ENCODE data around the gene NPC2. TPM values are rescaled to one million over a fixed set of nuclear protein-coding genes. Genes with fewer than 3 reads are reported as not detected.
A peak's percentile ranks its signal among the peaks of the same experiment; 100 is the strongest.

Gene NPC2
- total RNA-seq, 1 donor from 2014 or later: 87.1 TPM

DNA sequence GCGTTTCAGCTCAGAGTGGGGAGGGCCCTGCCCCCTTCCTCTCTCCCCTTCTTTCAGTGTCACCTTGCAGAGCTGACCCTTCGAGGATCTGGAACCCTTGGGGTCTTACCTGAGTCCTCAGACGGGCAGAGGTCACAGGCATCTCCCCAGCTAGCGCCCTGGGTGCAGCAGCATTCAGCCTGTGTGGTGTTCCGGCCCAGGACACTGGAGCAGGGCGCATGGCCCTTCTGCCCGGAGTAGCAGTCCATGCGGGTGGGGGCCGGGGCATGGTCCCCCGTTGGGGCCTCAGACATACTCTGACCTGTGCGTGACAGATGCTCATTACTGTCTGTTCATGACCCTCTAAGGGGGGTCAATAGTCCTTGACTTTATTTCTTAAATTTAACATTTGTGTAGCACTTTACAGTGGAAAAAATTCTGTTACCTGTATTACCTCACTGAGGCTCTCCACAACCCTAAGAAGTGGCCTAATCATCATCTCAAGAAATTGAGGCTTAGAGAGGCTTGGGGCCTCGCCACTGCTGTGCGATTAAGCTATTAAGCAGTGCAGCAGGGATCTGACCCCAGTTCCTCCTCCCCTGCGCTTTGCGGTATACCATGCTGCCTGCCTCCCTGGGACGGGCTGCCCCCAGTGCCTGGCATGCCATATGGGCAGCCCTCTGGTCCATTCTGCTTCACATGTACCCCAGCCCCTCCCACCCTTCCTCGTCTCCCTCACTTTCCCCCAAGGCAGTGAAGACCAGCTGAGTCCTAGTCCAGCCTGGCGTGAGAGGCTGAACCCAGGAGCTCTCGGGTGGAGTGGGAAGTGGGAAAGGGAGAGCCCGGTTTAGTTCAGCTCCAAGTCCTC lies 12.0 kb upstream of the NPC2 start:
- ATAC-seq (no peak), DNase-seq (ENCODE audit: missing footprints) (no peak)
- intact Hi-C loops (cut with DNase I): loop anchor here (5.0 kb wide), 1 partner anchor 107 kb away; the partner anchor contains the start of gene LTBP2

DNA sequence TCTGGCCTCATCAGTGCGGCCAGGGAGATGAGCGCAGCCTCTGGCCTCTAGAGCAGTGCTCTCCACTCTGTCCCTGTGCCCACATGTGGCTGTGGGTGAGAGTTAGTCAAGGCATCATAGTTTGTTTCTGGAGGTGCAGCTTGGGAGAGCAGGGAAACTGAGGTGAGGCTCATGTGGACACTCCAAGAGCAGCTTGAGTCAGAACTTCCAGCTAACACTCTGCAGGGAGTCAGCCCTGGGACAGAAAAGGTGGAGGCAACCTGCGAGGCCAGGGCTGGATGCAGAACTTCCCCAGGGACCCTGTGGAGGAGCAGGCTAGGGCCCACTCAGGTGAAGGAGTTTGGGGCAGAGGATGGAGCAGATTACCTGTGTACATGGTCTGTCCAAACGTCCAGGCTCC lies 11.3 kb upstream of the NPC2 start:
- no peak for DNase-seq (ENCODE audit: missing footprints)
- ATAC-seq: no peak
- intact Hi-C loops (cut with DNase I): loop anchor here (5.0 kb wide), 1 partner anchor 108 kb away; the partner anchor contains the start of gene LTBP2

DNA sequence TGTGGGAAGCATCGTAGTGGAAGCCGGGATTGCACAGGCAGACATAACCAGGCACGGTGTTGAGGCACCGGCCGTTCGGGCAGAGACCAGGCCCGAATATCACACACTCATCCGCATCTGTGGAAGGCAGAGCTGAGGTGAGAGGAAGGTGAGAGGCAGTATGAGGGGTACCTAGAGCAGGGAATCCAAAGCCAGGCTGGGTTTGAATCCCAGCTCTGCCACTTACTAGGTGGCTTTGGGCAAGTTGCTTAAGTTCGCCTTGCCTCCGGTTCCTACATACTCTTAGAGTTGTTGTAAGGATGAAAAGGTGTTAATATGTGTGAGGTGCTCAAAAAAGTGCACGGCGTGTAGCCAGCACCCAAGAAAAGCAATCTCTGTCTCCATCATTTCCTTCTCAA lies 10.8 kb upstream of the NPC2 start:
- ATAC-seq (no peak), DNase-seq (ENCODE audit: missing footprints) (no peak)
- intact Hi-C loops (cut with DNase I): loop anchor here (5.0 kb wide), 1 partner anchor 108 kb away; the partner anchor contains the start of gene LTBP2

DNA sequence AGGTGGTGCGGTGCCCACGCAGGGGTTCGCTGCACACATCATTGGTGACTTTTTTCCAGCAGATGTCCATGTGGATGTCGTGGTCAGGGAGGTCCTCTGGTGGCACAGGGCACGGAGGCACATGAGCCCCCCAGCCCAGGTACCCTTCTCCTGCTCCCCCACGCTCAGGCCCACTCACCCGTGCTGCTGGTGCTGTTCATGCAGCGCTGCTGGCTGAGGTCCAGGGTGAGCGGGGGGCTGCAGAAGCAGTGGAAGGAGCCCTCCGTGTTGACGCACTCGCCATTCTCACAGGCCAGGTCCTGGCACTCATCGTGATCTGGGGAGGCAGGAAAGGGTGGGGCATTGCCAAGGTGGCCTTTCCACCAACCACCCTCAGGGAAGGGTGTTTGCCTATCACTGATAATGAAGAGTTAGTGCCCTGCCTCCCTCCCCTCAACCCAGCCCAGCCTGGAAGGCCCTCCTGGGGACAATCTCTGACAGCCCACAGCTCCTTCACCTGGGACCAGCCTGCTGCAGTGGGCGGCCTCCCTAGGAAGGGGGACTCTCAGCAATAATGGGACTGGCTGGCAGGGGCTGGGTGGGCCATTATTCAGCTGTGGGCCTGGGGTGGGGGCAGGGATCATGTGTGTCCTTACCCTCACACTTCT lies 10.3 kb upstream of the NPC2 start:
- no peak for ATAC-seq
- intact Hi-C loops (cut with DNase I): loop anchor here (5.0 kb wide), 1 partner anchor 109 kb away; the partner anchor contains the start of gene LTBP2
- no peak for DNase-seq (ENCODE audit: missing footprints)

DNA sequence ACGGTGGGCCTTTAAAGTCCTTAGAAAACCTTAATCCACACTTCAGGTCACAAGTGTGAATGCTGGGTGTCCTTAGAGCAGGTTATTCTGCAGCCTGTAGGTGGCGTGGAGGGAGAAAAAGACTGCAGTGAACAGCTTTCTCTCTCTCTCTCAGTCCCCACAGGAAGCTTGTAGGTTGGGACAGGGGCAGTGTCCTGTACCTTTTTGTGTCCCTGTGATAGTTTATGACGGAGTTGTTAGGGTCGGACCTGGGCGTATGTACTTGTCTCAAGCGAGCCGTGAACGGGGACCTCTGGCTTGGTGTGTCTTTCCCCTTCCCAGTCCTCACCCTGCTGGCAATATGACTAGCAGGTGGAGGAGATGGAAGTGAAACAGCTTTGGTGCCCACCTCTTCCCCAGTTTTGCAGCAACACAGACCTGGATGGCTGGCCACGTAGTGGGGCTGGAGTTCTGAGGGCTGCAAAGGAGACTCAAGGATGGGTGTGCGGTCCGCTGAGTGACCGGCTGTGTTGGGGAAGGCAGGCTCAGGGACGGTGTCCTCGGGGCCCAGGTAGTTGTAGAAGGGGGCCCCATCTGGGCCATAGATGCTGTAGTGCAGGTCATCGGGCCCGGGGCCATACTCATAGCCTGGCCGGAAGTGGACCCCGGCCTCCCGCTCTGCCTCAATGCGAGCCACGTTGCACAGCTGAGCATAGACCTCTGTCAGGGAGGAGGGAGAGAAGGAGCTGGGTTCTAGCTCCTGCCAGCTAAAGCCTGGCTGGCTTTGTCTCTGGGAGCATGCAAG lies 9.3 kb upstream of the NPC2 start:
- intact Hi-C loops (cut with DNase I): loop anchor here (5.0 kb wide), 1 partner anchor 110 kb away; the partner anchor contains the start of gene LTBP2
- ATAC-seq: no peak

DNA sequence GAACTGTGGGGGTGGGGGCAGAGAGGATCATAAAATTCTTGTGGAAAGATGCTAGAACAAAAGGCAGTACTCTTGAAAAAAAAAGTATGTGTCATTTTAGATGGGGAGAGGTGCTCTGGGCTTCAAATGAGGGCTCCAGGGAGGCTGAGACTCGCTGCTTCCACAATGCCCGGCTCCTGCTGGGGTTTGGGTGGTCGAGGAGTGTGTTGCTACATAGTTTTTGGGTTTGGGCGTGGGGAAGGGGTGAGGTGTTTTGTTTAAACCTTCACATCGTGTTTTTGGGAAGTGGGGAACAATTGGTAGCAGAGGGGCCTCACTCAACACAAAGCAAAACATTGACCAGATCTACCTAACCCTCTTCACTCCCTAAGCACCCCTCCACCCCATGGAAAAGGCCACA lies 8.6 kb upstream of the NPC2 start:
- DNase-seq (ENCODE audit: missing footprints) (no peak), ATAC-seq (no peak)
- intact Hi-C loops (cut with DNase I): loop anchor here (5.0 kb wide), 1 partner anchor 111 kb away; the partner anchor contains the start of gene LTBP2

More for the DNA sequence above, 9.3 kb upstream of the NPC2 start:
- no peak for DNase-seq (ENCODE audit: missing footprints)

DNA sequence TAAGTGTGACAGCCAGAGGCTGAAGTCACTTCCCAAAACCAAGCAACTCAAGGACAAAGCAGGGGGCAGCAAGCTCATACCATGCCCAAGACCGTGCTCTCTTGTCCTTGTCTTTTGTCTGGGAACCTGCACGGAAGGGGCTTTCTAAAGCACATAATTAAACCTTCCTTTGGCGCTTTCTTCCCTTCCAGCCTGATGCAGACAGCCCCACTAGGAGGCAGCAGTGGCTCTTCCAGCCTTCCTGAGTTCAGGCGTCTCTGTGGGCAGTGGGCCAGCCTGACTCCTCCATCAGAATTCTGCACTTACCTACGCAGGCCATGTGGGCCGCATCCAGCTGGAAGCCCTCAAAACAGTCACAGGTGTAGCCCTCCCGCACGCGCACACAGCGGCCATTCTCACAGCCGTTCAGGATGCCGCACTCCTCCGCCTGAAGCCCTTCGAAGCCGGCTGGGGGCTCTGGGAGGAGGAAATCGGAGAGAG lies 8.1 kb upstream of the NPC2 start:
- ATAC-seq (peak; percentile 54), DNase-seq (ENCODE audit: missing footprints) (no peak)
- intact Hi-C loops (cut with DNase I): loop anchor here (5.0 kb wide), 1 partner anchor 111 kb away; the partner anchor contains the start of gene LTBP2

DNA sequence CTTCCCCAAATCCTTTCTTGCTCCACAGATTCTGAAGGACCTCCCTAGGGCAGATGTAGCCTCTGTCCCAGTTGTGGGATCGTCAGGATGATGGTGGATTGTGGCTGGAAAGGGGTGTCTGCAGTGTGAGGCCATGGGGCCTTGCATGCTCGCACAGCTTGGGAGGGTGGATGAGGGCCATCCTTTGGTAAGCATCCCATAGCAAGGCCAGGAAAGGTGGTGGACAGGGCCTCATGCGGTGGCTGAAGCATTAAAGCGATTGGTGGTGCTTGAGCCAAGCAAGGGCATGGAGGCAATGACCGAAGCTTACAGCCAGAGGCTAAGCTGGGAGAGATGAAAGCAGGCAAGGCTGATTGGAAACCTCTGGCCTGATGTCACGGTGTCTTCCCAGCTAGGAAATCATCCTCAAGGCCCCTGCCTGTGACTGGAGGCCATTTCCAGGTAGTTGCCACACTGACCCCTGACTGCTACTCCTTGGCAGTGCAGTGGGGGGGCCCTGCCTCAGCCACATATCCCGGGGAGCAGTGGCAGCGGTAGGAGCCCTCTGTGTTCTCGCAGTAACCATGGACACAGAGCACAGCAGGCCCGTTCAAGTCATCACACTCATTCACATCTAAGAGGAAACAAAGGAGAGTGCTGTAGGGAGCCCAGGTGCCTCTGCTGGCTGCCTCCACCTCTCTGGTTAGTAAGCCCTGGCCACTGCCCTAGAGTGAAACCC lies 7.5 kb upstream of the NPC2 start:
- no peak for ATAC-seq
- intact Hi-C loops (cut with DNase I): loop anchor here (5.0 kb wide), 1 partner anchor 112 kb away; the partner anchor contains the start of gene LTBP2
- no peak for DNase-seq (ENCODE audit: missing footprints)

DNA sequence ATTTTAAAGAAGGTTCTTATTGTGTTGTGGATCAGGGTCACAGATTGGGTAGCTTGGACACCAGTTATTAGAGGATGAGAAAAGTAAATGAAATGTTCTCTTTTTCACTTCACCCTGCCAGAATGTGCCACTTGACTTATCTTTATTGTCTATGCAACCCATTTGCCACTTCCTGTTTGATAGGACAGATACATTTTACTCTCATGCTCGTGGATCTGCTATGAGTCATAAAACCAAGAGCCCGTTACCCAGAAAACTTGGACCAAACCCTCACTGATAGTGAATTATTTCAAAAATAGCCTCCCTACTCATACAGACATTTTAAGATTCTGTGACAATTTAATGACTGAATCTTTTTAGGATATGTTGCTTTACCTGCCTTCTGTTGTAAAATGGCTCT lies 2.3 kb upstream of the NPC2 start:
- ATAC-seq (no peak), DNase-seq (ENCODE audit: missing footprints) (no peak)
- intact Hi-C loops (cut with DNase I): no loop called here

DNA sequence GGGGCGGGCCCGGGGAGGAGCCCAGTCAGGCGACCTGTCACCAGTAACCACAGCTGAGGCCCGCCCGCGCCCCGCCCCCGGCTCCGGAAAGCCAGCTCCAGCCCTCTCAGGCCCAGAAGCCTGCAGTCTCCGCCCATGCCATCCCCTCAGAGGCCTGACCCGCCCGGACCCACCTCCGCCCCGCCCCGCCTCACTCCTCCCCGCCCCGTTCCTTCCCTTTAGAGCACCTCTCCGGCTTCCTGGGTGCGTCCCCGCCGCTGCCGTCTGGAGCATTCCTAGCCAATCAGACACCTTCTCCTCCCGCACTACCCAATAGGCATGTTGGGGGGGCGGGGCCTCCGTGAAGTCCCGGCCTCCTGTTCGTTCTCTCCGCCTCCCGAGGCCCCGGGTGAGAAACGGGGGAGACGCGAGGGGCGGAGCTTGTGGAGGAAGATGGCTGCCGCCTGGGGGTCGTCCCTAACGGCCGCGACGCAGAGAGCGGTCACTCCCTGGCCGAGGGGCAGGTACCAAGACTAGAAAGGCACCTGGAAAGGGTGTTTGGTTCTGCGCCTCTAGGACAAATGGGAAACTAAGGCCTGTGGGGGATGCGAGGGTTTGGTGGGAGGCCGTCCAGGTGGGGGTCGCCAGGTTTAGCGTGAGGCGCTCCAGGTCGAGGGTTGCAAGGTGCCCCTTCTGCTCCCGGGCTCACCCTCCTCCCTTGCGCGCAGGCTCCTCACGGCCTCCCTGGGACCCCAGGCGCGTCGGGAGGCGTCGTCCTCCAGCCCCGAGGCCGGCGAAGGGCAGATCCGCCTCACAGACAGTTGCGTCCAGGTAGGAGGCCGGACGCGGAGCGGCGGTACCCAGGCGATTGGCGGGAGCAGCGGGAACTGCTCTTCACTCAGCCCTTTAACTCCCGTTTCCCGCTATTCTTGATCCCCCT lies 497 bp upstream of the NPC2 start, which contains the start of gene ISCA2:
TSS of gene ISCA2 (plus strand) at position 423 of the 919 bp plus-strand sequence. CDS start at position 433, 10 bp downstream.
- DNase-seq (ENCODE audit: missing footprints) (peak; percentile 100), ATAC-seq (peak; percentile 98)
- intact Hi-C loops (cut with DNase I): loop anchor here (5.0 kb wide), 2 partner anchors 99 to 131 kb away; no protein-coding TSS in a partner anchor

DNA sequence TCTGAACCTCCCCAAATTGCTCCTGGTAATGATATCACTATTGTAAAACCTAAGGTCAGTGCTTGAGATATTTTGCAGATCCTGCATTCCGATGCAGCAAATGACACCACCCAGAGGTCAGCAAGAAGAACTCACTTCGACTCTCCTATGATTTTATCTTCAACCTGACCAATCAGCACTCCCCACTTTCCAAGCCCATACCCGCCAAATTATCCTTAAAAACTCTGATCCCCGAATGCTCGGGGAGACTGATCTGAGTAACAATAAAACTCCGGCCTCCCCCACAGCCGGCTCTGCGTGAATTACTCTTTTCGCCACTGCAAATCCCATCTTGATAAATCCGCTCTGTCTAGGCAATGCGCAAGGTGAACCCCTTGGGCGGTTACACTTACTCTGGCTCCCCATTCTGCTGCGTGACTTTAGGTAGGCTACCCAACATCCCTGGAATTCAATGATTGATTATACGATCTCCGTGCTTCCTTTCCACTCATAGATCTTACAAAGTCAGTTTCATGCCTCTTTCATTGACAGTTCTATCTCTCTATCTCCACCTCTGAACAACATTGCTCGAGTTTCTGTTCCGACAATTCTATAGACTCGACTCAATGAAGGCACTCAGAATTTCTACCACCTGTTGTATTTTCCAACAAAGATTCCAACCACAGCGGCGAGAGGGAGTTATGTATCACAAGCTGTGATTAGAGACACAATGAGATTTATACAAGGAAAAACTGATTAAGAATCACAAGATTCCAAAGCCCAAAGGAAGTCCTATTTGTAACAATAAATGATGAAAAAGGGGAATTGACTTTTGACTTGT lies 939 bp downstream of the NPC2 start:
- intact Hi-C loops (cut with DNase I): loop anchor here (5.0 kb wide), 2 partner anchors 100 to 130 kb away; no protein-coding TSS in a partner anchor
- DNase-seq (ENCODE audit: missing footprints): no peak
- no peak for ATAC-seq

DNA sequence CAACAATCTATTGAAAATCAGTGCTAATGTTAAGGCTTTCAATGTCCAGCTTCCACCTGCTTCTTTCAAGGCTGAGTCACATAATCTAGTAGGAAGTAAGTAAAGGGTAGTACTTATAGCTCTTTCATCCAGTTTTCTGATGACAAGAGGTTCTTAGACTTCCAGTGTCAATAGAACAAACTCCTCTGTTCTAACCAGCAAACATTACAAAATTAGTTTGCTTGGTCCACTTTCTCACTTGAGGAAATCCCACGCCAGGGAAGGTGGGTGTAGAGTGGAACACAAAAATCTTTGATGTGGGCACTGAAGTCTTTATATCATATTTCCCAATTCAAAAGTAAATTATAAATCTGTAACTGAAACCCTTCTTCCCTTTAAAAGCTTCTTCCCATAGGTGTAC lies 2.6 kb downstream of the NPC2 start:
- intact Hi-C loops (cut with DNase I): loop anchor here (5.0 kb wide), 2 partner anchors 102 to 128 kb away; no protein-coding TSS in a partner anchor
- DNase-seq (ENCODE audit: missing footprints) (no peak), ATAC-seq (no peak)

DNA sequence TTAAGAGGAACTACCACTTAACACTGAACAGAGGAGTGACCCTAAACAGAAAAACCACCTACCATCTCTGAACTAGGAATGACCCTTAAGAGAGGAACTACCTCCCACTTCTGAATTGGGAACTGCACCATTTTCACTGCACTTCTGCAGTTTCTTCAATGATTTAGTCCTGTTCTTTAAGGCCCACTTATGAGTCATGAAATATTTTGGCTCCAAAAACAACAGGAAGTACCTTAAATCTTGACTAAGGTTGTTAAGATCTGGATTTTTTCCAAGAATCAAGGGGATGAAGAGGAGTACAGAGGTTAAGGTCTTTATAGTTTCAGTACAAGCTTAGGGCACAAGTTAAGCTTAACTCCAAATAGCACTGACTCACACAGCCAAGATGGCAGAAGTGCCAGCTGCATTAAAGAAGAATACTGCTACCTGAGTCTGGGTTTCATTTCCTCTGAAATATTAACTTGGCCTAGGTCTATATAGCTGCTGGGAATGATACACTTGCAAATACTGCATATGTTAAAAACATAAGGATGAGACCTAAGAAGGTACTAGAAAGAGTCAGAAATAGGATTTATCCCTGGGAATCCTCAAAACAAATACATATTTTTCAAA lies 4.2 kb downstream of the NPC2 start:
- no peak for DNase-seq (ENCODE audit: missing footprints)
- no peak for ATAC-seq
- intact Hi-C loops (cut with DNase I): no loop called here

DNA sequence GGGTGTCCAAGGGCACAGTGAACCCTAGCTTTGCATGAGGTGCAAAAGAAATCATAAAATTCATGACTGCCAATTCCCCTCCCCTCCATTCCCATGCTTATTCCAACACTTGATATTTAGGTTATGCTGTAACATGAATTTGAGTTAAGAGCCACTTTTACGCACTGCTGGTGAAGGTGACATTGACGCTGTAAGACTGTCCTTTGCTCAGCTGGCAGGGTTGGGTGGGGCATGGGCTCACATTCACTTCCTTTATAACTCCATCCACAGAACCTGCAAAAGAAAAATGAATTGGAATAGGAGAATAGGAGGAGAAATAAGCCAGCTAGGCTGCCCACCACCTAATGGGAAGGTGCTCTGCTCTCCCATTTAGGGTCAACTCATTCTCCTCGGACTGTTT lies 6.9 kb downstream of the NPC2 start:
- intact Hi-C loops (cut with DNase I): no loop called here
- DNase-seq (ENCODE audit: missing footprints) (no peak), ATAC-seq (no peak)

DNA sequence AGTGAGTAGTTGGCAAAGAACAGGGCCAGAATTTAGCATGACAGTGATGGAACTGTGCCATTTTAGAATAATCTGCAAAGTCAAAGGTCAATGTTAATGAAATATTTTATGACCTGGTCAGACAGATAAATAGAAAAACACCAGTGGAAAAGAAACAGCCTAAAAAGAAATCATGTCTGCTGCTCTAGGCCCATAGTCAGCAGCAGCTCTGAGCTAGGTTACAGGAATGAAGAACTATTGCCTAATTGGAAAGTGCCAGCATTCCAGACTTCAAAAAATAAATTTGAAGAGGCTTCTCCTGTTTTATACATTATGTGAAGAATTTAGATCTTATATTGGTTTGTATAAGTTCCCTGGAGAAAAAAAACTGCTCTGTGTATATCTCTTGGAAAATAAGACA lies 9.8 kb downstream of the NPC2 start:
- DNase-seq (ENCODE audit: missing footprints): no peak
- intact Hi-C loops (cut with DNase I): no loop called here

DNA sequence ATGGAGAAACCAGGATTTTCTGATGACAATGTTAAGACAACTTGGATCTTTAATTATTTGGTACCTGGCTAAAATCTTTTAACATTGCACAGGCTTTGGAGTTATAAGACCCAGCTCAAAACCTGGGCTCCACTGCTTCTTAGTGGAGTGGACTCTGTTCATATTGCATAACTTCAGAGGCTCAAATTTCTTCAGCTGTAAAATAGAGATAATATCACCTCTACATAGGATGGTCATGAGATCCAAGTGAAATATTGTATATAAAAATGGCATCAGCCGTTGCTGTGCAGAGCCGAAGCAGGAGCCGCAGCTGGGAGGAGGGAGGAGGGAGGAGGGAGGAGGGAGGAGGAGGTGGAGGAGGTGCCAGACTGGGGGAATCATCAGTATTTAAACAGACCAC lies 10.5 kb downstream of the NPC2 start:
- DNase-seq (ENCODE audit: missing footprints) (no peak), ATAC-seq (no peak)
- intact Hi-C loops (cut with DNase I): no loop called here

More for the DNA sequence above, 9.8 kb downstream of the NPC2 start:
- no peak for ATAC-seq

Data from Right ventricle myocardium inferior (tissue), 1 donor.